Neural progenitor cell (in vitro differentiated cells): ENCODE data around the gene SRRM5. TPM values are rescaled to one million over a fixed set of nuclear protein-coding genes. Genes with fewer than 3 reads are reported as not detected.

Experiments
- DNase-seq: peaks from one replicate; pipeline ENCODE4 v3.0.0-alpha.2; 2016; ENCODE audit warnings: low spot score
- H2AFZ ChIP-seq: fragments of 200-600 bp; sonication (generic); replicated peaks from 2 replicates; pipeline ENCODE4 v1.6.1; 2016; ENCODE audit warnings: antibody characterized with exemption
- H3F3A ChIP-seq: fragments of 200-600 bp; sonication (generic); 2 replicates; pipeline ENCODE4 v1.6.1; 2016; ENCODE audit warnings: antibody characterized with exemption, low read depth
- H3K27ac ChIP-seq: fragments of 200-600 bp; sonication (generic); 2 replicates; pipeline ENCODE4 v1.5.1; 2016; ENCODE audit warnings: mild to moderate bottlenecking
- H3K27me3 ChIP-seq: fragments of 200-600 bp; sonication (generic); 2 replicates; pipeline ENCODE4 v1.6.1; 2016; ENCODE audit warnings: mild to moderate bottlenecking, moderate library complexity
- H3K36me3 ChIP-seq: fragments of 200-600 bp; sonication (generic); 2 replicates; pipeline ENCODE4 v1.5.1; 2016
- H3K4me1 ChIP-seq: fragments of 200-600 bp; sonication (generic); 2 replicates; pipeline ENCODE4 v1.6.1; 2016; ENCODE audit warnings: mixed run types
- H3K4me2 ChIP-seq: fragments of 200-600 bp; sonication (generic); 2 replicates; pipeline ENCODE4 v1.6.1; 2016
- H3K4me3 ChIP-seq: fragments of 200-600 bp; sonication (generic); 2 replicates; pipeline ENCODE4 v1.5.1; 2016
- H3K79me2 ChIP-seq: fragments of 200-600 bp; sonication (generic); 2 replicates; pipeline ENCODE4 v1.6.1; 2016; ENCODE audit warnings: low read depth
- H3K9ac ChIP-seq: fragments of 200-600 bp; sonication (generic); 2 replicates; pipeline ENCODE4 v1.6.1; 2016
- H3K9me3 ChIP-seq: fragments of 200-600 bp; sonication (generic); 2 replicates; pipeline ENCODE4 v1.5.1; 2016; ENCODE audit warnings: low read depth
- H4K20me1 ChIP-seq: fragments of 200-600 bp; sonication (generic); 2 replicates; pipeline ENCODE4 v1.6.1; 2016; ENCODE audit warnings: low read depth
- H3K27ac Mint-ChIP-seq: 3 replicates; pipeline ENCODE4 v1.8.0; 2021; ENCODE audit warnings: mixed read lengths
- H3K27me3 Mint-ChIP-seq: 2 replicates; pipeline ENCODE4 v1.8.0; 2022; ENCODE audit warnings: low read depth, mild to moderate bottlenecking, inconsistent platforms, moderate library complexity, mixed read lengths; ENCODE audit not compliant: insufficient read depth
- H3K36me3 Mint-ChIP-seq: 3 replicates; pipeline ENCODE4 v1.8.0; 2021; ENCODE audit warnings: mixed read lengths
- H3K4me1 Mint-ChIP-seq: 3 replicates; pipeline ENCODE4 v1.8.0; 2021; ENCODE audit warnings: mixed read lengths
- H3K4me3 Mint-ChIP-seq: 3 replicates; pipeline ENCODE4 v1.8.0; 2021; ENCODE audit warnings: mild to moderate bottlenecking, moderate library complexity, mixed read lengths
- H3K9me3 Mint-ChIP-seq: 3 replicates; pipeline ENCODE4 v1.8.0; 2020; ENCODE audit warnings: mixed read lengths
- CTCF ChIP-seq: fragments of 200-600 bp; sonication (generic); IDR thresholded peaks from 2 replicates; pipeline ENCODE4 v1.5.1; 2017; ENCODE audit warnings: antibody characterized with exemption, mild to moderate bottlenecking
- EZH2 ChIP-seq: fragments of 200-600 bp; sonication (generic); IDR thresholded peaks from 2 replicates; pipeline ENCODE4 v1.6.1; 2017; ENCODE audit warnings: antibody characterized with exemption, mild to moderate bottlenecking, moderate library complexity
- EZH2phosphoT487 ChIP-seq: fragments of 200-600 bp; sonication (generic); IDR thresholded peaks from 2 replicates; pipeline ENCODE4 v1.6.1; 2017; ENCODE audit warnings: antibody characterized with exemption
- total RNA-seq: library from RNA; depleted of rRNA; stranded (reverse); fragments of >200 nt; gene quantifications from 2 replicates; pipeline ENCODE4 v1.2.3, GENCODE V29; 2015; ENCODE audit warnings: low replicate concordance

SRRM5 gene
- total RNA-seq, 1 donor from 2014 or later = not detected

- Histone ChIP-seq H3K4me2 (no peak overlapping the region), H2AFZ (no peak overlapping the region), H3F3A (peaks cover 18% of the 10 kb centered on the region), H3K9me3 (no peaks in the 10 kb centered on the region), H3K4me3 (no peak overlapping the region), H3K4me1 (peaks cover 20% of the 10 kb centered on the region), H3K36me3 (no peaks in the 10 kb centered on the region), H3K9ac (no peak overlapping the region), H3K79me2 (peaks cover 14% of the 10 kb centered on the region), H3K27me3 (peaks cover 11% of the 10 kb centered on the region), H3K27ac (no peak overlapping the region), H4K20me1 (peaks cover 61% of the 10 kb centered on the region)
- H3K27me3 Mint-ChIP-seq = no peaks in the 10 kb centered on the region
- DNase-seq = no peak
- no peak for TF ChIP-seq CTCF
- no peak for TF ChIP-seq EZH2
- no peak for TF ChIP-seq EZH2phosphoT487
- peak overlapping the region; percentile 52 for H3K4me3 Mint-ChIP-seq
- H3K4me1 Mint-ChIP-seq = peaks cover 43% of the 10 kb centered on the region
- peaks cover 16% of the 10 kb centered on the region for H3K36me3 Mint-ChIP-seq
- H3K27ac Mint-ChIP-seq = peak overlapping the region; percentile 60
- H3K9me3 Mint-ChIP-seq = no peaks in the 10 kb centered on the region
These were observed 21.6 kb downstream of the SRRM5 start for GRCh38 chr19:43633520-43633919.

GRCh38 chr19:43634068-43634467 is 22.2 kb downstream of the SRRM5 start:
- DNase-seq = no peak
- Histone ChIP-seq H3K27me3 (peaks cover 16% of the 10 kb centered on the region), H3K4me1 (peaks cover 24% of the 10 kb centered on the region), H3F3A (peaks cover 21% of the 10 kb centered on the region), H3K9ac (no peak overlapping the region), H3K4me2 (peak overlapping the region; percentile 82), H2AFZ (no peak overlapping the region), H3K4me3 (no peak overlapping the region), H4K20me1 (peaks cover 62% of the 10 kb centered on the region), H3K36me3 (no peaks in the 10 kb centered on the region), H3K27ac (no peak overlapping the region), H3K79me2 (peaks cover 19% of the 10 kb centered on the region), H3K9me3 (no peaks in the 10 kb centered on the region)
- H3K27me3 Mint-ChIP-seq = peaks cover 5% of the 10 kb centered on the region
- H3K4me1 Mint-ChIP-seq = peaks cover 48% of the 10 kb centered on the region
- TF ChIP-seq EZH2 (no peak), CTCF (no peak), EZH2phosphoT487 (no peak)
- peaks cover 14% of the 10 kb centered on the region for H3K36me3 Mint-ChIP-seq
- H3K4me3 Mint-ChIP-seq = no peak overlapping the region
- H3K9me3 Mint-ChIP-seq = no peaks in the 10 kb centered on the region
- no peak overlapping the region for H3K27ac Mint-ChIP-seq

- Mint-ChIP-seq H3K9me3 (no peaks in the 10 kb centered on the region), H3K4me3 (peak overlapping the region; percentile 85), H3K4me1 (peaks cover 49% of the 10 kb centered on the region), H3K36me3 (peaks cover 12% of the 10 kb centered on the region), H3K27me3 (peaks cover 6% of the 10 kb centered on the region), H3K27ac (no peak overlapping the region)
- H3K4me2 ChIP-seq = peak overlapping the region; percentile 82
- H3K79me2 ChIP-seq = peaks cover 20% of the 10 kb centered on the region
- no peaks in the 10 kb centered on the region for H3K9me3 ChIP-seq
- H2AFZ ChIP-seq = no peak overlapping the region
- H3K27me3 ChIP-seq = peaks cover 18% of the 10 kb centered on the region
- no peak overlapping the region for H3K9ac ChIP-seq
- no peak overlapping the region for H3K27ac ChIP-seq
- peaks cover 24% of the 10 kb centered on the region for H3K4me1 ChIP-seq
- H3K36me3 ChIP-seq = no peaks in the 10 kb centered on the region
- peak; percentile 37 for DNase-seq
- peak overlapping the region; percentile 46 for H3K4me3 ChIP-seq
- H3F3A ChIP-seq = peaks cover 21% of the 10 kb centered on the region
- peaks cover 58% of the 10 kb centered on the region for H4K20me1 ChIP-seq
- TF ChIP-seq CTCF = no peak
- TF ChIP-seq EZH2phosphoT487 = no peak
- TF ChIP-seq EZH2 = no peak
These were observed 22.6 kb downstream of the SRRM5 start for GRCh38 chr19:43634506-43634871.
